Hepatocyte (in vitro differentiated cells): ENCODE data around the gene ELK4. TPM values are rescaled to one million over a fixed set of nuclear protein-coding genes. Genes with fewer than 3 reads are reported as not detected.

Experiments
- DNase-seq: peaks from one replicate; pipeline ENCODE4 v3.0.0-alpha.2; 2016; ENCODE audit warnings: low spot score
- H2AFZ ChIP-seq: fragments of 200-600 bp; sonication (generic); 2 replicates; pipeline ENCODE4 v1.6.0; 2016; ENCODE audit warnings: antibody characterized with exemption, mild to moderate bottlenecking
- H3K27ac ChIP-seq: fragments of 200-600 bp; sonication (generic); 2 replicates; pipeline ENCODE4 v1.5.1; 2016; ENCODE audit warnings: mild to moderate bottlenecking
- H3K27me3 ChIP-seq: fragments of 200-600 bp; sonication (generic); 2 replicates; pipeline ENCODE4 v1.6.1; 2016
- H3K36me3 ChIP-seq: fragments of 200-600 bp; sonication (generic); replicated peaks from 2 replicates; pipeline ENCODE4 v1.5.1; 2016; ENCODE audit warnings: low read depth; ENCODE audit not compliant: insufficient read depth
- H3K4me1 ChIP-seq: fragments of 200-600 bp; sonication (generic); 2 replicates; pipeline ENCODE4 v1.5.1; 2016; ENCODE audit warnings: mild to moderate bottlenecking, moderate library complexity; ENCODE audit not compliant: insufficient read depth
- H3K4me2 ChIP-seq: fragments of 200-600 bp; sonication (generic); 2 replicates; pipeline ENCODE4 v1.6.0; 2016
- H3K4me3 ChIP-seq: fragments of 200-600 bp; sonication (generic); 2 replicates; pipeline ENCODE4 v1.5.1; 2016; ENCODE audit warnings: mild to moderate bottlenecking
- H3K79me2 ChIP-seq: fragments of 200-600 bp; sonication (generic); 2 replicates; pipeline ENCODE4 v1.6.0; 2017; ENCODE audit warnings: mild to moderate bottlenecking
- H3K9me2 ChIP-seq: fragments of 200-600 bp; sonication (generic); replicated peaks from 2 replicates; pipeline ENCODE4 v1.6.0; 2017; ENCODE audit warnings: mild to moderate bottlenecking; ENCODE audit not compliant: insufficient read depth
- H3K9me3 ChIP-seq: fragments of 200-600 bp; sonication (generic); 2 replicates; pipeline ENCODE4 v1.5.1; 2016; ENCODE audit warnings: low read depth, mild to moderate bottlenecking
- H4K20me1 ChIP-seq: fragments of 200-600 bp; sonication (generic); 2 replicates; pipeline ENCODE4 v1.6.0; 2016; ENCODE audit warnings: mild to moderate bottlenecking; ENCODE audit not compliant: insufficient read depth, poor library complexity, severe bottlenecking
- EZH2 ChIP-seq: fragments of 200-600 bp; sonication (generic); IDR thresholded peaks from 2 replicates; pipeline ENCODE4 v1.6.1; 2016; ENCODE audit warnings: antibody characterized with exemption, mild to moderate bottlenecking, borderline replicate concordance
- EZH2phosphoT487 ChIP-seq: fragments of 200-600 bp; sonication (generic); IDR thresholded peaks from one replicate; pipeline ENCODE4 v1.6.1; 2018; ENCODE audit warnings: antibody characterized with exemption, mild to moderate bottlenecking, low read depth, moderate library complexity; ENCODE audit not compliant: unreplicated experiment, severe bottlenecking
- WGBS: methylation state at CpG from one replicate; pipeline ENCODE4 v1.1.6; 2016; ENCODE audit warnings: low lambda C conversion rate; ENCODE audit errors: missing lambda C conversion rate; 5-methylcytosine and 5-hydroxymethylcytosine counted together
- polyA plus RNA-seq: library from polyadenylated mRNA; unstranded; fragments of >200 nt; fragmentation: Nextera tagmentation; extraction: Ambion mirVana; gene quantifications from 2 replicates; pipeline ENCODE4 v1.2.1, GENCODE V29; 2016
- total RNA-seq: library from RNA; depleted of rRNA; stranded (reverse); fragments of >200 nt; gene quantifications from 2 replicates; pipeline ENCODE4 v1.2.3, GENCODE V29; 2014
- TF ChIP-seq, protein P1 (sequence below): fragments of 200-600 bp; sonication (generic); IDR thresholded peaks from 2 replicates; pipeline ENCODE4 v1.5.1; 2016; ENCODE audit warnings: antibody characterized with exemption, mild to moderate bottlenecking; ENCODE audit not compliant: poor library complexity

Gene ELK4
- total and polyA plus RNA-seq, 2 experiments from 2014 or later = 6.1 to 19.1 TPM

DNA sequence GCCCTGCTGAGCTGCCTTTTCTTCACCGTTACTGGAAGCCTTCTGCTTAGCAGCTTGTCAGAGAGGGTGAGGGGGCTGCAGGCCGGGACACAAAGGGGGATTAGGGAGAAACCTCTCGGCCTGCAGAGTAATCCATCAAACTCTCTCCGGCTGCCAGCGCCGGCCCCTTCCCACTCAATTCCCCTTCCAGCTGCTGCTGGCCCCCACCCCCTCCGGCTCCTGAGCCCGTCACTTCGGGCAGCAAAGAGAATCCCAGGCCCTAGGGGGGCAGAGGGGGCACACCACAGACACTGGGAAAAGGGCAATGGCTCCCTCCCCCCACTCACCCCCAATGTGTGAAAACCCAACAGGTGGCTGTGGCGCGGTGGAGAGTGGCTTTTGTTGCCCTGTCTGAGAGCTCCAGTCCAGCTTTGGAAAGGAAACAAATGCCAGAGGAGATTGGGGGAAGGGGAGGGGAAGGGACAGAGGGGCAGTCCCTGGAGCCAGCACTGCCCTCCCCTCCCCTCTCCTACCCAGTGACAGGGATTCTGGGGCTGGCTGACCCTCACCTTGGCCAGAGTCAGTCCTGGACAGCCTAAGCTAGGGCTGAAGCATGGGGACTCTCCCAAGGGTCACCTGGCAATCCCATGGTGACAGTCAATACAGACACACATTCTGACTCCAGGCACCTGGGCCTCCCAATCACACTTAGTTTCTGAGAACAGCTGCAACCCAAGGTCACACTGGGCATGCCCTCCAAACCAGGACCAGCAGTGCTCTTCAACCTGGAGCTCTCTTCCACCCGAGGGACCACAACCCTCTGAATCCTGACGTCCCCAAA is 39.0 kb upstream of the ELK4 start:
- Histone ChIP-seq H3K79me2 (peaks cover 55% of the 10 kb centered on the region), H3K4me2 (no peak overlapping the region), H2AFZ (no peak overlapping the region), H4K20me1 (no peaks in the 10 kb centered on the region), H3K9me3 (no peaks in the 10 kb centered on the region), H3K27ac (no peak overlapping the region), H3K27me3 (no peaks in the 10 kb centered on the region), H3K4me3 (no peak overlapping the region), H3K36me3 (no peaks in the 10 kb centered on the region), H3K4me1 (peaks cover 66% of the 10 kb centered on the region), H3K9me2 (no peaks in the 10 kb centered on the region)
- TF ChIP-seq EZH2phosphoT487 = no peak
- TF ChIP-seq, protein P1, sequence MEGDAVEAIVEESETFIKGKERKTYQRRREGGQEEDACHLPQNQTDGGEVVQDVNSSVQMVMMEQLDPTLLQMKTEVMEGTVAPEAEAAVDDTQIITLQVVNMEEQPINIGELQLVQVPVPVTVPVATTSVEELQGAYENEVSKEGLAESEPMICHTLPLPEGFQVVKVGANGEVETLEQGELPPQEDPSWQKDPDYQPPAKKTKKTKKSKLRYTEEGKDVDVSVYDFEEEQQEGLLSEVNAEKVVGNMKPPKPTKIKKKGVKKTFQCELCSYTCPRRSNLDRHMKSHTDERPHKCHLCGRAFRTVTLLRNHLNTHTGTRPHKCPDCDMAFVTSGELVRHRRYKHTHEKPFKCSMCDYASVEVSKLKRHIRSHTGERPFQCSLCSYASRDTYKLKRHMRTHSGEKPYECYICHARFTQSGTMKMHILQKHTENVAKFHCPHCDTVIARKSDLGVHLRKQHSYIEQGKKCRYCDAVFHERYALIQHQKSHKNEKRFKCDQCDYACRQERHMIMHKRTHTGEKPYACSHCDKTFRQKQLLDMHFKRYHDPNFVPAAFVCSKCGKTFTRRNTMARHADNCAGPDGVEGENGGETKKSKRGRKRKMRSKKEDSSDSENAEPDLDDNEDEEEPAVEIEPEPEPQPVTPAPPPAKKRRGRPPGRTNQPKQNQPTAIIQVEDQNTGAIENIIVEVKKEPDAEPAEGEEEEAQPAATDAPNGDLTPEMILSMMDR = no peak
- no peak for TF ChIP-seq EZH2
- no peak for DNase-seq
- WGBS = 54% methylated on average over 8 of the region's 13 CpGs

DNA sequence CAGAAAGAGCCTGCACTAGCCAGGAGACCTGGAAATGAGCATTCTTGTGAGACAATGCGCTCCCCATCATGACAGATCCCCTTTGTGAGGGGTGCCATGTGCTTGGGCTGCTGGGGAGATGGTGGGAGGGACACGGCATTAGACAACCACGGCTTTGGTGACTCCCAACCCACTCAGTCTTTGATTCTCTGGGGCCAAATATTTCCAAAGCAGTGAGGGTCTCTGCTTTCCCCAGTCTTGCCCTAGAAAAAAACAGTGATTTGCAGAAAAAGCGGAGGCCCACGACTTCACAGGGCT is 38.3 kb upstream of the ELK4 start:
- Histone ChIP-seq H3K4me2 (no peak overlapping the region), H3K27ac (no peak overlapping the region), H3K9me3 (no peaks in the 10 kb centered on the region), H3K79me2 (peaks cover 48% of the 10 kb centered on the region), H3K27me3 (no peaks in the 10 kb centered on the region), H3K36me3 (no peaks in the 10 kb centered on the region), H4K20me1 (no peaks in the 10 kb centered on the region), H2AFZ (no peak overlapping the region), H3K4me1 (peaks cover 59% of the 10 kb centered on the region), H3K9me2 (no peaks in the 10 kb centered on the region), H3K4me3 (no peak overlapping the region)
- TF ChIP-seq, protein P1 = no peak
- TF ChIP-seq EZH2phosphoT487 = no peak
- no peak for TF ChIP-seq EZH2
- 73% methylated on average over 5 of the region's 5 CpGs for WGBS
- no peak for DNase-seq

DNA sequence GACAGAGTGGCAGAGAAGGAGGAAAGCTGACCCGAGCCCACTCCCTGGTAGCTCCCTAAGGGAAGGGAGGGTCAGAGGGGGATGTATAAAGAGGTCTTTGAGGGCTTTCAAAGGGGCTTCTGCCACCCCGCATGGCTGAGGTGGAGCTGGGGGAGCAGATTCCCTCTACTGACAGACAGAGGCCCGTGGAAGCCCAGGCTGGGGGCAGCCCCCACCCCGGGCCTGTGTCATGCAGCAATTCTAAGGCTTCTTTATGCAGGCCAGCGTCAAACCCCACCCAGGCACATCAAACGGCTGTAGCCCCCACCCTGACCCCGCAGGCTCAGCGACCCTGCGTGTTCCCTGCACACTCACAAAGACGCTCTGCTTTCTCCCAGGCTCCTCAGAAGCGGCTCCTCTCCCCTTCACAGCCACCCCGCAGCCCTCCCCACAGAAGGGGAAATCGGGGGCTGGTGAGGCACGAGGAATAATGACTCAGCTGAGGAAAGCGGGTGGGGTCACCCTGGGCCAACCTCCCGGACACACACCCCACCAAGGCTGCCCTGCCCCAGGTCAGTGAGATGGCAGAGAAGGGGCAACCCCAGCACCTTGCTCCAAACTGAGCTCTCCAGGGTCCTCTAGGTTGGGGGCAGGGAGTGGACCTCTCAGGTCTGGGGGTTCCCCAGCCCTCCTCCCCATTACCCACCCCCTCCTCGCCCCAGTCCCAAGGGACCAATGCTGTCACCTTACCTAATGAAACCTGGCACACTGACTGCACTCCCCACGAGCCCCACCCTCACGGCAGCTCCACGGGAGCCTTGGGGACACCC is 37.7 kb upstream of the ELK4 start:
- no peak overlapping the region for H3K4me2 ChIP-seq

DNA sequence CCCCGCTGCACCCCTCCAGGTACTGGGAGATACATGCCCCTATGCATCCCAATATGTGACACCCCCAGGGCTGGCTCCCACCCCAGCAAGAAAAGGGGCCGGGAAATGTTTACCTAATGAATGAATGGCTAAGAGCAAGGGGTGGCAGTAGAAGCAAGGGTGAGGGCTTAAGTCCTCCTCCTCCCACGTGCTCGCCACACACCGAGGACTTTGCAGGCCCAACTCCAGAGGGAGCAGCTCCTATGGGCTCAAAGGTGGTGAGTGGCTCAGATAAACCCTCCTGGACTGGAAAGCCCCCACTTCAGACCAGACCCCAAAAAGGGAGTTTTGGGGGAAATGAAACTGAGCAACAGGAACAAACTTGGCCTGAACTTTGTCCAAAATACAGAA is 37.1 kb upstream of the ELK4 start:
- Histone ChIP-seq H3K27ac (no peak overlapping the region), H3K79me2 (peaks cover 38% of the 10 kb centered on the region), H2AFZ (no peak overlapping the region), H3K4me1 (peaks cover 56% of the 10 kb centered on the region), H4K20me1 (no peaks in the 10 kb centered on the region), H3K4me3 (no peak overlapping the region), H3K4me2 (no peak overlapping the region), H3K9me2 (no peaks in the 10 kb centered on the region), H3K36me3 (no peaks in the 10 kb centered on the region), H3K9me3 (no peaks in the 10 kb centered on the region), H3K27me3 (no peaks in the 10 kb centered on the region)
- WGBS = 68% methylated on average over 5 of the region's 5 CpGs
- TF ChIP-seq EZH2 = no peak
- no peak for TF ChIP-seq EZH2phosphoT487
- TF ChIP-seq, protein P1 = peak; percentile 13
- DNase-seq = no peak

More for the DNA sequence above, 37.7 kb upstream of the ELK4 start:
- Histone ChIP-seq H3K9me3 (no peaks in the 10 kb centered on the region), H3K27ac (no peak overlapping the region), H3K4me1 (peaks cover 56% of the 10 kb centered on the region), H3K36me3 (no peaks in the 10 kb centered on the region), H2AFZ (no peak overlapping the region), H3K27me3 (no peaks in the 10 kb centered on the region), H3K79me2 (peaks cover 42% of the 10 kb centered on the region), H4K20me1 (no peaks in the 10 kb centered on the region), H3K9me2 (no peaks in the 10 kb centered on the region), H3K4me3 (no peak overlapping the region)
- no peak for DNase-seq
- WGBS = 56% methylated on average over 20 of the region's 20 CpGs
- TF ChIP-seq EZH2phosphoT487 = no peak
- TF ChIP-seq EZH2 = no peak
